ENCODE results near the gene ATP6V1G1. TPM values are rescaled to one million over a fixed set of nuclear protein-coding genes. Genes with fewer than 3 reads are reported as not detected.

Gene ATP6V1G1
- total and polyA plus RNA-seq, 2 of the 13 experiments (the other 11 are each of a cell fraction or from before 2014, with no cell fraction given), result 108 to 158 TPM

DNA sequence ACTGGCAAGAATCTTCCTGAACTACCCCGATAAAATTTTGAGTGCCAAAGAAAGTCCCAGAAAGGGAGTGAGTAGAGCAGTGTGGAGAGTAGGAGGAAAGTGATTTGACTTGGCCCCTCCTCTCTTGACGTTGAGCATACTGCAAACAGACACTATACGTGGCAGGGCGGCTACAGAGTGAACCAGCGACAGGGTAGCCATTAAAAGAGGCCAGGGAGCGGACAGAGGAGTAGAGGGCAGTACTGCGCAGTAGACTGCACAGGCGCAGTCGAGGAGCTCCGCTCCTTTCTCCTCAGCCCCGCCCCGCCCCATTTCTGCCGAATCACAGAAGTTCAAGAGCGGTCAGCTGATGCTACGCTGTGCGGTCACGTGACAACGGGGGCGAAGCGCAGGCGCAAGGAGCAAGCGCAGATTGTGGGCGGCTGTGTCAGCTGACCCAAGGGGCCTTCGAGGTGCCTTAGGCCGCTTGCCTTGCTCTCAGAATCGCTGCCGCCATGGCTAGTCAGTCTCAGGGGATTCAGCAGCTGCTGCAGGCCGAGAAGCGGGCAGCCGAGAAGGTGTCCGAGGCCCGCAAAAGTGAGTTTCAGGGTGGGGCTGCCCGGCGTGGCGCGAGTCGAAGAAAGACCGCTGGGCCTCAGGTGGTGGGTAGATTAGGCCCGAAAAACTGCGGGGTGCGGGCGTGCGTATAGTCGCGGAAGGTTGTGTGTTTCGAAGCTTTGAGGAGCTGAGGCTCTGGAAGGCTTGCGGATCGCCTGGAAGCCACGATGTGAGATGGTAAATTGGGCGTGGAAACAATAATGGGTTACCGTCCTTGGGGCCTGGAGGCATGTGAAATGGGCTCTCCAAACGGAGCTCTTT is at the start of gene ATP6V1G1 (continued):
- TF ChIP-seq, protein P1, sequence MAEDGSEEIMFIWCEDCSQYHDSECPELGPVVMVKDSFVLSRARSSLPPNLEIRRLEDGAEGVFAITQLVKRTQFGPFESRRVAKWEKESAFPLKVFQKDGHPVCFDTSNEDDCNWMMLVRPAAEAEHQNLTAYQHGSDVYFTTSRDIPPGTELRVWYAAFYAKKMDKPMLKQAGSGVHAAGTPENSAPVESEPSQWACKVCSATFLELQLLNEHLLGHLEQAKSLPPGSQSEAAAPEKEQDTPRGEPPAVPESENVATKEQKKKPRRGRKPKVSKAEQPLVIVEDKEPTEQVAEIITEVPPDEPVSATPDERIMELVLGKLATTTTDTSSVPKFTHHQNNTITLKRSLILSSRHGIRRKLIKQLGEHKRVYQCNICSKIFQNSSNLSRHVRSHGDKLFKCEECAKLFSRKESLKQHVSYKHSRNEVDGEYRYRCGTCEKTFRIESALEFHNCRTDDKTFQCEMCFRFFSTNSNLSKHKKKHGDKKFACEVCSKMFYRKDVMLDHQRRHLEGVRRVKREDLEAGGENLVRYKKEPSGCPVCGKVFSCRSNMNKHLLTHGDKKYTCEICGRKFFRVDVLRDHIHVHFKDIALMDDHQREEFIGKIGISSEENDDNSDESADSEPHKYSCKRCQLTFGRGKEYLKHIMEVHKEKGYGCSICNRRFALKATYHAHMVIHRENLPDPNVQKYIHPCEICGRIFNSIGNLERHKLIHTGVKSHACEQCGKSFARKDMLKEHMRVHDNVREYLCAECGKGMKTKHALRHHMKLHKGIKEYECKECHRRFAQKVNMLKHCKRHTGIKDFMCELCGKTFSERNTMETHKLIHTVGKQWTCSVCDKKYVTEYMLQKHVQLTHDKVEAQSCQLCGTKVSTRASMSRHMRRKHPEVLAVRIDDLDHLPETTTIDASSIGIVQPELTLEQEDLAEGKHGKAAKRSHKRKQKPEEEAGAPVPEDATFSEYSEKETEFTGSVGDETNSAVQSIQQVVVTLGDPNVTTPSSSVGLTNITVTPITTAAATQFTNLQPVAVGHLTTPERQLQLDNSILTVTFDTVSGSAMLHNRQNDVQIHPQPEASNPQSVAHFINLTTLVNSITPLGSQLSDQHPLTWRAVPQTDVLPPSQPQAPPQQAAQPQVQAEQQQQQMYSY (CRISPR knock-in tag; IDR thresholded peaks at IDR 0.05), result 0 out of 2 replicates have a peak, but pooled peaks have one; percentile 10
- TF ChIP-seq ZNF143 (CRISPR knock-in tag; IDR thresholded peaks at IDR 0.05) (no peak; the same call in 1 of the 2 replicates), ZNF543 (CRISPR knock-in tag; IDR thresholded peaks at IDR 0.05) (peak; percentile 68), MTF2 (CRISPR knock-in tag; IDR thresholded peaks at IDR 0.05; ENCODE audit: borderline replicate concordance) (0 out of 2 replicates have a peak, but pooled peaks have one; percentile 65), ADNP (CRISPR knock-in tag; IDR thresholded peaks at IDR 0.05) (no peak), EP300 (IDR thresholded peaks at IDR 0.05; ENCODE audit: low read depth in 2 of 2, low read length in 2 of 2) (peak in 1 of 2 experiments; percentile 15; a peak in 1 of 4 replicates), EP300 (CRISPR knock-in tag; IDR thresholded peaks at IDR 0.05; ENCODE audit: borderline replicate concordance) (no peak), FLYWCH1 (CRISPR knock-in tag; IDR thresholded peaks at IDR 0.05) (no peak), CHCHD3 (CRISPR knock-in tag; IDR thresholded peaks at IDR 0.05) (no peak), HNRNPL (IDR thresholded peaks at IDR 0.05; ENCODE audit: low read depth, low read length) (0 out of 2 replicates have a peak, but pooled peaks have one; percentile 65), MIER2 (CRISPR knock-in tag; IDR thresholded peaks at IDR 0.05) (no peak), ZNF766 (CRISPR knock-in tag; IDR thresholded peaks at IDR 0.05; ENCODE audit: borderline replicate concordance) (peak; percentile 27; the same call in 1 of the 2 replicates), MAFK (conservative IDR thresholded peaks at IDR 0.05 in 1 of 2, IDR thresholded peaks at IDR 0.05 in 1 of 2; ENCODE audit: low read length in 2 of 2) (no peak), IRX3 (CRISPR knock-in tag; IDR thresholded peaks at IDR 0.05; ENCODE audit: borderline replicate concordance, low read depth) (peak; percentile 96; the same call in 1 of the 2 replicates), ZNF530 (CRISPR knock-in tag; IDR thresholded peaks at IDR 0.05; ENCODE audit: low read depth) (0 out of 2 replicates have a peak, but pooled peaks have one; percentile 5), KAT7 (CRISPR knock-in tag; IDR thresholded peaks at IDR 0.05; ENCODE audit: borderline replicate concordance) (peak; percentile 90), ZNF567 (CRISPR knock-in tag; IDR thresholded peaks at IDR 0.05; ENCODE audit: borderline replicate concordance) (peak; percentile 36; the same call in 1 of the 2 replicates), NCOA1 (CRISPR knock-in tag; IDR thresholded peaks at IDR 0.05) (peak; percentile 96; the same call in 1 of the 2 replicates), DZIP1 (CRISPR knock-in tag; IDR thresholded peaks at IDR 0.05) (peak; percentile 94)
- TF ChIP-seq, protein P2, sequence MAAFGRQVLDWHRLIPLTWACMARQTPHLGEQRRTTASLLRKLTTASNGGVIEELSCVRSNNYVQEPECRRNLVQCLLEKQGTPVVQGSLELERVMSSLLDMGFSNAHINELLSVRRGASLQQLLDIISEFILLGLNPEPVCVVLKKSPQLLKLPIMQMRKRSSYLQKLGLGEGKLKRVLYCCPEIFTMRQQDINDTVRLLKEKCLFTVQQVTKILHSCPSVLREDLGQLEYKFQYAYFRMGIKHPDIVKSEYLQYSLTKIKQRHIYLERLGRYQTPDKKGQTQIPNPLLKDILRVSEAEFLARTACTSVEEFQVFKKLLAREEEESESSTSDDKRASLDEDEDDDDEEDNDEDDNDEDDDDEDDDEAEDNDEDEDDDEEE (CRISPR knock-in tag; IDR thresholded peaks at IDR 0.05), result peak; percentile 61; the same call in 1 of the 2 replicates
